Anterior cingulate cortex (tissue), 58 donors: Measurements from ENCODE around the gene TIGD1.

Experiments
- DNase-seq, 58 donors: peaks; one replicate each; lab custom pipeline; 2025; lab: John Stamatoyannopoulos, UW

Gene TIGD1

DNA sequence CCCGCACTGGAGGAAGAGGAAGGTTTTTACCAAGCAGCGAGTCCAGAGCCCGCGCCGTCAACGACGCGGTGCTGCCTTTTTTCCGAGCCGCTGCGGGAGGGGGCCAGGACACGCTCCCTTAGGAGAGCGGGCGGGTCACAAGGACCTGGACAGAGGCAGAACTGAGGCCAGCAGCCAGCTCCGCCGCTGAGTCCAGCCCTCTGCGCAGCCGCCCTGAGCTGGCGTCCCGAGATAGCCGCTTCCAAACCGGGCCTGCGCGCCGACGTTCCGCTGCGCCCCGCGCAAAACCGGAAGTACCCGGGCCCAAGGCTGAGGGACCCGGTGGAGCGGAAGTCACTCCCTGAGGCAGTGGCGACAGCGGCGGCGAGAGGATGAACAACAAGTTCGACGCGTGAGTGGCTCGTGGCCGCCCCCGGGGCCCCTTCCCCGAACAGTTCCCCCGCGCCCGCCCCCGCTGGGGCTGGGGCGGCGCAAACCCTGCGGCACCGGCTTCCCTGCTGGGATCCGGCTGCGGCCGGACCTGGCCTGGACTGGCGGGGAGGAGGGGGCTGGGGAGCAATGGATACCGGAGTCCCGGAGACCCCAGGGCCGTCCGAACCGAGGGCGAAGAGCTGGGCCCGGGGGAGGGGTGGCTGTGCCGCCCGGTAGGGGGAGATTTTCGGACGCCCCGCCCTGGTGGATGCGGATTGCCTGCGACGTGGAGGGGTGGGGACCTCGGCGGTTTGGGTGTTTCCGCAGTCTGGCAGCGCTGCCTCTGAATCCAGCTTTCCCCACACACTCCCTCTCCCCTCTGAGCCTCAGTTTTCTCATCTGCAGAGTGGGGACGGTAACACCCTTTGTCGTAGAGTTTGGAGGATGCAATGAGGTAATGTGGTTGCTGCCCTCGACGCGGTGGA, at the start of gene TIGD1, which contains the start of gene EIF4E2:
Gene TIGD1, minus strand, starts transcription at position 204 of the 896 bp plus-strand sequence. CDS start 675 bp downstream, outside the sequence.
Gene EIF4E2, plus strand, starts transcription at position 336 of the 896 bp plus-strand sequence. Its CDS starts 36 bp downstream, at position 372.
- DNase-seq, result peak; percentile 59 to 97 (median 93)

DNA sequence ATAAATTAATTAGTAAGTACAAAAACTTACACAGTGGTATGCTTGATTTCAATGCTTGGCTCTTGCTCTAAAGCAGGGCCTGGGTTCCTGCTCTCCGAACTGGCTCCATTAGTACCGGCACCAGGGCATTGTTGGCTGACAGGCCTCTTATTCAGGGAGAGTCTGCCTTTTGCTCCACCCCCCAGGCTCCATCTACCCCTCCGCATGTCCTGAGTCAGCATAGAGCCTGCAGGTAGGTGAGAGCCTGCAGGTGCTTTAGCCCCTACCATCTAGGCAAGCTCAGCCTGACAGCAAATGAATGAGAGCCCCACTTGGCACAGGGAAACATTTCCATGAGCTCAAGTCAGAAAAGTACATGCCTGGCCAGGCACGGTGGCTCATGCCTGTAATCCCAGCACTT, 47.9 kb upstream of the TIGD1 start:
- no peak for DNase-seq

DNA sequence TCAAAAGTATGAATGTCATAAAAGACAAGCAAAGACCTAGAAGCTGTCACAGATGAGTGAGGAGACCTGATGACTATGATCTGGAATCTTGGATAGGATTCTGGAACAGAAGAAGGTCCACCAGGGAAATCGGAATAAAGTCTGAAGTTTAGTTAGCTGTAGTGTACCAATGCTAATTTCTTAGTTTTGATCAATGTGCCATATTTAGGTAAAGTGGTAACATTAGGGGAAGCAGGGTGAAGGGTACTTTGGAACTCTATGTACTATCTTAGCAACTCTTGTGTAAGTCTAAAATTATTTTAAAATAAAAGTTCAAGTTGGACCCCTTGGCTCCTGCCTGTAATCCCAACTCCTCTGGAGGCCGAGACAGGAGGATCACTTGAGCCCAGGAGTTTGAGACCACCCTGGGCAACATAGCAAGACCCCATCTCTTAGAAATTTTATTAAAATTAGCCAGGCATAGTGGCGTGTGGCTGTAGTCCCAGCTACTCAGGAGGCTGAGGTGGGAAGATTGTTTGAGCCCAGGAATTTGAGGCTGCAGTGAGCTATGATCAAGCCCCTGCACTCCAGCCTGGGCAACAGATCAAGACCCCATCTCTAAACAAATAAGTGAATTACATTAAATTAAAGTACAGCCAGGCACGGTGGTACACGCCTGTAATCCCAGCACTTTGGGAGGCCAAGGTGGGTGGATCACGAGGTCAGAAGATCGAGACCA, 47.2 kb upstream of the TIGD1 start:
- no peak for DNase-seq

DNA sequence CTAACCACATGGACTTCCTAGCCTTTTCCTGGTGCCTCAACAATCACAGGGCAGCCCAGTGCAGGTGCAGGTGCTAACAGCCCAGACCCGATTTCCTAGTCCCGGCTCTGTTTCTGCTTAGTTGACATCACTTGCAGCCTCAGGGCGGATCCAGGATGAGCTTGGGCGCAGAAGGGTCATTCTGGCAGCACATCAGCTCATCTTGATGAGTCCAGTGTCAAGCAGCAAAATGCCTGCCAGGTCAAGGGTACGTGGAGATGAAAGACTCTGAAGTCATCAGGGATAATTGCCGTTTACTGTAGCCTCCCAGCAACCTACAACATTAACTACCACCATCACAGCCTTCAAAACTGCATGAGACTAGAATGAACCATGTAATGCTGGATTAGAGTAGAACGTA, 43.6 kb upstream of the TIGD1 start:
- DNase-seq, result no peak

DNA sequence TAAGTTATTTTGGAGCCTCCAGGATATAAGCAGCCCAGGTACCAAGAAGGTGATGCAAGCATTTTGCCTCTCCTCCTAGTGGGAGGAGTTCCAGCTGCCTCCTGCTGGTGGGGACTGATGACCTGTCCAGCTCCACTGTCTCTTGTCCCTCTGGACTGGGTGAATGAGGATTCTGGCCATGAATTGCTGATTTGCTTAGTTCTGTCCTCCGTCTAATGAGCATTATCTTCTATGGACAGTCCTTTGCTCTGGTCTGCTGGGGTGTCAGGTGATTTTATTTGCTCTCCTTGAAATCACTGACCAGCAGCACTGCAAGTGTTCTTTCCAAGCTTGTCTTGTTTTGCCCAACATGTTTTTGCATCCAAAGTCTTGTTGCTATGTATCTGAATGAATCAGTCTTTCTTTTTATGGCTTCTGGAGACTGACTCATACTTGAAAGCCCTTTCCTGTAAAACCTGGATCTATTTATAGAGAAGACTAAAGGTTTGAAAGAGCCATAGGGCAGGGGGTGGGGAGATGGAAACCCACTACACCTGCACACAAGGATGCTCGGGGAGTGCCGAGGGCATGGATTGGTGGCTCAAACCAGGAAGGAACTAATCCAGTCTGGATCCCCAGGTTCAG, 42.5 kb upstream of the TIGD1 start:
- peak in 1 of 58 donors; percentile 32 for DNase-seq

DNA sequence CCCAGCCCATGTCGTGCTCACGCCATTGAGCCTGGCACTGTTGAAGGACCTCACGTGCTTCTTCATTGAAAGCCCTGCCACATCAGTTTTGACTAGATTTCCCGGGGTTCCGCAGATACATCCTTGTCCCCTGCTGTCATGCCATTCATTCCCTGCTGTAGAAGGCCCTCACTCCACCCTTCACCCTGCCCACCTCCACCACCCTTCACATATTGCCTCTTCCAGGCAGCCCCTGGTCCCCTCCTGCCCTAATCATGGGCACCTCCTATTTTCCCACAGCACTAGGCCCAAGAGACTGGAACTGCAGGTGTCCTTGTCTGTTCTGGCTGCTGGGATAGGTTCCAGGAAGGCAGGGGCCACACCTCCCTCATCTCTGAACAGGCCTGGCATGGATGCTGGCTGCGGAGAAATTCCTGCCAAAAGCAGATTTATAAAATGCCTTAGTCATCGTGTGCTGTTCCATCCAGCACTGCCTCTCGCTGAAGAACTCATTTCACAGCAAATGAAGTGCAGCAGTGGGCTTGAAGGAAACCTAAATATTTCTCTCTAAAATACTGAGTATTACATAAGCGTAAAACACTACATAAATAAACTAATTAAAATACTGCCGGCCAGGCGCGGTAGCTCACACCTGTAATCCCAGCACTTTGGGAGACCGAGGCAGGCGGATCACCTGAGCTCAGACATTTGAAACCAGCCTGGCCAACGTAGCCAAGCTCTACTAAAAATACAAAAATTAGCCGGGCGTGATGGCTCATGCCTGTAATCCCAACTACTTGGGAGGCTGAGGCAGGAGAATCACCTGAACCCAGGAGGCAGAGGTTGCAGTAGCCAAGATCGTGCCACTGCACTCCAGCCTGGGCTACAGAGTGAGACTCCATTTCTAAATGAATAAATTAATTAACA, 38.6 kb upstream of the TIGD1 start:
- peak in 44 of 58 donors; percentile 3 to 78 (median 45) for DNase-seq

DNA sequence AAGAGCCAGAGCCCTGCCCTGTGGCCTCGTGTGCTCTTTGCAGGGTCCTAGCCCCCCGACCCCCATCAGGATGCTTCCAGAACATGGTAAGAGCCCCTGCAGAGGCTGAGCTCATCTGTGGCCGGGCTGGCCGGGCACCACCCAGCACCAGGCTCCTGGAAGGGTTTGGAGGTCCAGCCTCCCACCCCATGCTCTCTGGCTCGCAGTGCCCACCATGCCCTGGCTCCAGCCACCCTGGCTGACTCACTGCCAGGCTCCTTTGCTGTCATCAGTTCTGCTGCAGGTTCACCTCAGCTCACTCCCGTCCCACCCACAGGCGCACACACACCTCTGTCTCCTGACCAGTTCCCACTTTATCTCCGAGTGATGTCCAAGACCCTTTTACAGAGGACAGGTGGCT, 37.7 kb upstream of the TIGD1 start:
- no peak for DNase-seq

DNA sequence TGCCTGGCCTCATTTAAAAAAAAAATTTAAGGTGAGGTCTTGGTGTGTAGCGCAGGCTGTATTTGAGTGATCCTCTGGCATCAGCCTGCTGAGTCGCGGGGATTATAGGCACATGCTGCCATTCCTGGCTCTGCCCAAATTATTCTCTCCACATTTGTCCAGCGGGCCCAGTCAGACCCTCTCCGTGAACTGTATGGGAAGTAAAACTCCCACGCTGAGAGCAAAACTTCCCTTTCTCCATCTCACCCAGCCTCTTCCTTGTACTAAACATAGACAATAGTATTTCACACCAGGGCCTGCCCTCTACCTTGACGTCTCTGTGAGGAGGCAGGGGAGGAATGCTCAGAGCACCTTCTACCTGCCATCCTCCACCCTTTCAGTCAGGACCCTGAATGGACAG, 37.2 kb upstream of the TIGD1 start:
- no peak for DNase-seq

DNA sequence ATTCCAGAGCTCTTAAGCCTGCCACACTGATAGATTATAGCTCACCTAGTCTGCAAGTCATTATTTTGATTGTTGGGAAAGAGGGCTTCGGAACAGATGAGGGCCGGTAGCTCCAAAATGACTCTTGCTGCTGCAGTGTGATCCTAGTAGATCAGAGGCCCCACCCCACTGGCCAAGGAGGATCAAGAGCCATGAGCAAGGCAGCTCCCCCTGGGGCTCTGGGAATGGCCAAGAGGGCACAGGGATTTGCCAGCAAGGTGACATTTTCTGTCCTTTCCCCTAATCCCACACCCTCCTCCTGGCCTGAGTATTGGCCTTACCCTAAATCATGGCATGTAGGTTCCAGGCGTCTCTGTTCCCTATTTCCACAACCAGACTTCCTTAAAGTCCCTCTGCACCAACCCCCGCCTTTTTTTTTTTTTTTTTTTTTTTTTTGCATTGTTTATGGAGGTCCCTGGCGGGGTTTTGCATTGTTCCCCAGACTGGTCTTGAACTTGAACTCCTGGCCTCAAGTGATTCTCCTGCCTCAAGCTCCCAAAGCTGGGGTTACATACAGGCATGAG, 36.7 kb upstream of the TIGD1 start:
- DNase-seq, result no peak

DNA sequence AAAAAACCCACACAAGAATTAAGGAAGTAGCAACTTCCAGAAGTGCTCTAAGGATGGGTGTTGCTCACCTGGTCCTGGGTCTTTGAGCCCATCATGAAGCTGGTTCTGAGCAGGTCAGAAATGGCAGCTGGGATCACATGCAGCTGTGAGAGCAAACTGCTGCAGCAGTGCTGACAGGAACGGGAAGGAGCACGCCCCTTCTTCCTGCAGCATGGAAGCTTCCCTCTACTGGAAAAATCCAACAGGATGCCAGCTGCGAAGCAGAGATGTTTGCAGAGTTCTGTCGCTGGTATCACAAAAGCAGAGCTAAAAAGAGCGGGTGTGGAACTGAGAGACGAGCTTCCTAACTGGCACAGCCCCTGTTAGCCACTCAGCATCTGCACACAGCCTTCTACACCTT, 33.9 kb upstream of the TIGD1 start:
- peak in 2 of 58 donors; percentile 20 to 21 for DNase-seq

DNA sequence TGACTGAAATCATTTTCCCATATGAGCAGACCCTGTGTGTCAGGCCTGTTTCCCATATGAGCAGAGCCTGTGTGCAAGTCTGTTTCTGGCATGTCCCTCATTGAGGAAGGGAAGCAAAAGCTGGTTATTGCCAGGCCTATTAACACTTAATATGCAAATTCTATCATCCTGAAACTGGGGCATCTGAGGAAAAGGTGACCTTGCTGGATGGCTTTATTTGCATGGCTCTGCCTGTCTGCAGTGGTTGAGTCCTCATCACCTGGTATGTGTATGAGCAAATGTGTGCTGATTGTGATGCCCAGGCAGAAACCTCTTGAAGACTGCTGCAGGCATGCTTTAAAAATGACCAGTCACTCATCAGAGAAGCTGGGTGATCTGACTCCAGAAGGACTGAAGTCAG, 31.4 kb upstream of the TIGD1 start:
- no peak for DNase-seq

DNA sequence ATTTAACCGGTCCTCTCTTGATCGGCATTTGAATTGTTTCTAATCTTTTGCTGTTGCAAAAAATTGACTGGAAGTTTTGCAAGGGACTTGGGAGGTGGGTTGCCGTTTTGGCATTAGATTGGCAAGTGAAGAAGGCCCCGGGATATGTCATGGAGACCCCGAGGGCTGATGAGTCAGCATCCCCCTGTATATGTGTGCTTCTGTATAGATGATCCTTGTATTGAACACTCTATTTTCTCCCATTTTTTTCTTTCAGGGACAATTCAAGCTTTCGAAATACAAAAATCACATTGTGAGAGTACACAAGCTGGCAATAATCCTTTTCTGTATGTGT, 30.3 kb upstream of the TIGD1 start:
- DNase-seq, result no peak

DNA sequence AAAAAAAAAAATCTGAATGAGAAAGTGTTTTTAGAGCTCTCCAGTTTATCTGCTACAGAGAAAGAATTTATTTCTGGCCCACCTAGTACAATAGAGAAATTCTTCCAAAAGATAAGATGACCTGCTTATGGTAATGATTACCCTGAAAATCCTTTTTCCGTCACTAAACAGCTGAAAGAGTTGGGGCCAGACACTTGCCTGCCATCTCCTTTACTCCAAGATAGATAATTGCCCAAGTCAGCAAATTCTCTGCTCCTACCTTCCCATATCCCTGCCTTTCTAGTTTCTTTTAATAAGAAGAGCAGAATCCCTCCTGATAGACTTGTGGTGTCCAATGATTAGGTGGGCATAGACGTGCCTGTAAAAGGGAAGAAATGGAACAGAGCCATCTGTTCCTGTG, 28.3 kb upstream of the TIGD1 start:
- DNase-seq, result no peak

DNA sequence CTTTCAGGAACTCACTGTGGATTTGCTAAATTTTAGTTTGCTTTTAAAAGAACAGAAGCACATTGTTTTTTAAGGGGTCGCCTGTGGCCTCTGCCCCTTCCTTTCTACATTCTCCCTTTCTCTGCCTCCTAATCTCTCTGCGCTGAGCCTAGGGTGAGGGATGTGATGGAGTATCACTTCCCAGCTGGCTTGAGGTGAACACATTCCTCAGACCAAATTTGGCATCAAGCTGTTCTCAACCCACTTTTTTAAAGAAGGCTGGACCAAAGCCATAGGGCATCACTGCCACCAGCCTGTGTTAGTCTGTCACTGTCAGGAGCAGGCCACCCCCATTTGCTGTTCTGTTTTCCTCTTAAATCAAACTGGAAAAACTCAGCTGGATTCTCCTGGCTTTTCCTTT, 27.5 kb upstream of the TIGD1 start:
- no peak for DNase-seq

DNA sequence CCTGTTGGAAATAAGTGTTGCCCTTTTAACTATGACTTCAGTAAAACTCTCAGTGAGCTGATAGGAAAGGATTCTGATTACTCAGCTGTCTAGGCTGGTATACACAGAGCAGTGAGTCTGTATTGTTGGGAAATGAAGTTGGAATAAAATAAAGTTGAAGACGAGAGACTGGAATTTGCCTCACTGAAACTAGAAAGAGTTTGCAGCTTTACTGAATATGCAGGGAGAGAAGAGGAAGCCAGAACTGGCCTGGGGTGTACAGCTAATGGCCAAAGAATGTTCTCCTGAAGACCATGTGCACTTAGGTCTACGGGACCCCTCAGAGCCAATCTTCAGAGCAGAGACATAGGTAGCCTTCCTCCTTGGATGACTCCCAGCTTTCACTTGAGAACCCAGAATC, 26.6 kb upstream of the TIGD1 start:
- no peak for DNase-seq

DNA sequence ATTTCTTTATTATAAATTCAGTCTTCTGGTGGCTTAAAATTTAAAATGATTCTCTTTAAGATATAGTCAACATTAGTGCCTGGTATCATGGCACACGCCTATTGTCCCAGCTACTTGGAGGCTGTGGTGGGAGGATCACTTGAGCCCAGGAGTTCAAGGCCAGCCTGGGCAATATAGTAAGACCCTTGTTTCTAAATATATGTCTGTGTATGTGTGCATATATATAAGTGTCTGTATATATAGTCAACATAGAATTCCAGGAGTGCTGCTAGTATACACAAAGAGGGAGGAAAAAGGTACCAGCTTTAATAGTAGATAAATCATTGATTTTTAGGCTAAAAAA, 25.0 kb upstream of the TIGD1 start:
- no peak for DNase-seq

DNA sequence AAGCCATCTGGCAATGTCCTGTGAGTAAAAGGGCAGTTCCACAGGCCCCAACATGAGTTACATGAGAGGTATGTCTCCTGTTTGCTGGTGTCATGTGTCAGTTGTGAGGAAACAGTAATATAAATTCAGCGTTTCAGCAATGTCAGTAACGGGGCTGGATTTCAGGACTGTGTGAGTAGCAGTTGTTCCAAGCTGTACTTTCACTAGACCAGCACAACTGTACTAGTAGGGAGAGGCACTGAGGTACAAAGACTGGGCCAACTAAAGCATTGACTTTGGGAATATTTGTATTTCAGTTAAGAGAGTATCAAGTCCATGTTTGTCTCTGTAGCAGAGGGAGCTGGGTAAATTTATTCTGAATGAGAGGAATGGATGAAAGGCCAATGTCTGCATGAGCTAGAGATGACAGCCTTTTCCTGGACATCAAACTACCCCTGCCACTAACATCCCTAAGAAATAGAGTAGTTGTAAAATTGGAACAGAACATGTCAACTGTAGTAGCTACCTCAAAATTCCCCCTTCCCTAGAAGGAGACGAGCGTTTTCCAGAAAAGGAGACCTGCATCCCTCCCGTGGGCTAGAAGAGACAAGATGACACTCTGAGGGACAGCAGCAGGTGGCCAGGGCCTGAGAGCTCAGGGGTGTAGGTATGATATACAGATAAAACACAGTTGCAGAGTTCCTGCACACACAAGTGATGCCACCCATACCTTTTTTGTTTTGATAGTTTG, 24.5 kb upstream of the TIGD1 start:
- DNase-seq, result no peak

DNA sequence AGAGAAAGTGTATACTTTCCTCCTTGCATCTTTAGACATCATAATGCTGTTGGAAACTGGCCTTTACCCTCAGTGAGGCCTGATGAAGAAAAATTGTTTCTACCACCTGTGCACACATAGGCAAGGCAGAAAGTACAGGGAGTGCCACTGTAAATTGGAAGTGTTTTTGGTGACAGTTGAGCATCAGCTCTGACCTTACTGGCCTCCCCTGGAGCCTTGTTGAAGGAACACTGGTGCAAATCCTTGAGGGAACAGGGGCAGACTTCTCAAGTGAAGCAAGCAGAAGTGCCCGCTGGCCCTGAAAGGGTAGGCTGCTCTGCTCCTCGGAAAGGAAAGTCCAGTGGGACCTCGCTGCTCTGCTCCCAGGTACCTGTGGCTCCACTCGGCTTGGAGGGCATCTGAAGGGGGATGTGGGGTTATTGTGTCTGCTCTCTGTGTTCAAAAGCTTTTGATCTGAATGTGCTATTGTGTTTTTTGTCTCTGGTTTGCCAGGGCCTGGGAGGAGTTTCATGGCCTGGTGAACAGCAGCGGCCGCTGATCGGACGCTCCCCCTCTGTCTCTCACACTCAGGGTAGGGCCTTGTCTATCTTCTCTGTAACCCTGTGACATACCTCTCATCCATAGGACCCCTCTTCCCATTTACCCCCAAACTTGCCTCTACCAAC, 23.5 kb upstream of the TIGD1 start:
- peak in 8 of 58 donors; percentile 15 to 34 (median 22) for DNase-seq

DNA sequence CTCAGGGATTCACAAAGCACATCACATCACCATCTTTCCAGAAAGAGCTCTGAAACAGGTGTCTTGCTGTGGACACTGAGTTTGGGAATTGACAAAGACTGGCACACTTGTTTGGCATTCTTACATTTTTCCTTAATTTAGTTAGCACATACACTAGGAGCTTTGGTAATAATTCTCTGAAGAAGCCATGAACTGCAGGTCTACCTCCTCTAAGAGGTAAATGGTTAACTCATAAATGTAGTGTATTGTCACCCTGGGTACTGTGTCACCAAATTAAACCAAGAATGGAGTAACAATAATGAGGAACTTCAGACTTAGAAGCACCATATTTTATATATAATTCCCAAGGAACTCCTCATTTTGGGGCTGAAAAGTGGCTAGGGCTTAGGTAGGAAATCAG, 22.7 kb upstream of the TIGD1 start:
- no peak for DNase-seq
